NCI-H2227 treated with DMSO at 0.1 percent for 48 hours (cell line): ENCODE results near the gene NR2F2.

ENCODE experiments used
- DNase-seq: peaks from one replicate; lab custom pipeline; 2025; lab: John Stamatoyannopoulos, UW

NR2F2 gene

DNA sequence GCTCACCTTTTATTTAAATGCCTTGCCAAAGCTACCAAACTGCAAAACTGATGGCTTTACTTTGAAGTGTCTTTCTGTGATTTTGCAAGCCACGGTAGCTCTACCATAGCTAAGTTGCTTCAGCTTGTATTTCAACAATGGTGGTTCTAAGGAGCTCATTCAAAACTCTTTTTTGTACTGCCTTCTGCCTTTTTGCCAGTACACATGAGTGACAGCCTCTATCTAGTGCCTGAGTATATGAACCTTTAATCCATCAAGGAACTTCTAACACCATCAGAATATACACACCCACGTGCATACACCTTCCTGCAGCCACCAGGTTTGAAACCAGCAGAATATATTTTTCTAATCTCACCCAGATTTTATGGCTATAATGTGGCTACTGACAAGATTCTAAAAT is 10.4 kb upstream of the NR2F2 start:
- no peak for DNase-seq

DNA sequence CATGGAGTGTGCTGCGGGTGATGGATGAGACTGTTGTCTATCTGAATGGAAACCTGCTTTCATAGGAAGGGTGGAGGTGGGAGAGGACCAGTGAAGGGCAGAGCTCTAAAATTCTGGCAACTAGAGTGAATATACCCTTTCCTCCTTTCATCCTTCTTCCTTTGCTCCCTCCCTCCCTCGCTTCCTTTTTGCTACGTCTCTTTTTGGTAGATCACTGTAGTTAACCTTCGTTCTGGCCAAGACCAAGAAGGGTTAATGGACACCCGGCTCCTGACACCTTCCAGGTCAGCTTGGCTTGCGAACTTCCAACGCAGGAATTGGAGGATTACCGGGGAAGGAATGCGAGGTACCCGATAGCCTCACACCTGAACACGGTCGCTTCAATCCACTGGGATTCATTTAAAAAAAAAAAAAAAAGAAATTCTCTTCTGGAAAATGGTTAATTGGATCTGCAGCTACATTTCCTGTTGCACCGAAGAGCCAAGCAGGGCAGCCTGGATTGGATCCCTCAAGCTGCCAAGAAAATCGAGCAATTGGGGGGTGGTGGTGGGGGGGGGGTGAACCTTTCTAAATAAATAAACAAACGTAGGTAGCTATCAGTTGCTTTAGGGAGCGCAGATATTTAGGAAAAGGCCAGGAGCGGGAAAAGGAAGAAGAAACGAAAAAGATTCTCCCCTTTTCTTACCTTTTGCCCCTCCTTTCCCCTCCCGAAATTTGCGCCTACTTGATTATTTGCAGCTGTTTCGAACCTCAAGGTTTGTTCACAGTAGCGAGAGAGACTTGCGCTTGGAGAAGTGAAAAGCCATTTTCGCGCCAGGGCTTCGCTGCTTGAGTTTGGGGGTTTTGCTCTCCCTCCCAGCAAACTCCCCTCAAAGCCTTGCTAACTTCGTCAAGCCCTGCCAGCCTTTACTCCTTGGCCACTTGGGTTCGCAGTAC is 9.5 kb upstream of the NR2F2 start:
- no peak for DNase-seq

DNA sequence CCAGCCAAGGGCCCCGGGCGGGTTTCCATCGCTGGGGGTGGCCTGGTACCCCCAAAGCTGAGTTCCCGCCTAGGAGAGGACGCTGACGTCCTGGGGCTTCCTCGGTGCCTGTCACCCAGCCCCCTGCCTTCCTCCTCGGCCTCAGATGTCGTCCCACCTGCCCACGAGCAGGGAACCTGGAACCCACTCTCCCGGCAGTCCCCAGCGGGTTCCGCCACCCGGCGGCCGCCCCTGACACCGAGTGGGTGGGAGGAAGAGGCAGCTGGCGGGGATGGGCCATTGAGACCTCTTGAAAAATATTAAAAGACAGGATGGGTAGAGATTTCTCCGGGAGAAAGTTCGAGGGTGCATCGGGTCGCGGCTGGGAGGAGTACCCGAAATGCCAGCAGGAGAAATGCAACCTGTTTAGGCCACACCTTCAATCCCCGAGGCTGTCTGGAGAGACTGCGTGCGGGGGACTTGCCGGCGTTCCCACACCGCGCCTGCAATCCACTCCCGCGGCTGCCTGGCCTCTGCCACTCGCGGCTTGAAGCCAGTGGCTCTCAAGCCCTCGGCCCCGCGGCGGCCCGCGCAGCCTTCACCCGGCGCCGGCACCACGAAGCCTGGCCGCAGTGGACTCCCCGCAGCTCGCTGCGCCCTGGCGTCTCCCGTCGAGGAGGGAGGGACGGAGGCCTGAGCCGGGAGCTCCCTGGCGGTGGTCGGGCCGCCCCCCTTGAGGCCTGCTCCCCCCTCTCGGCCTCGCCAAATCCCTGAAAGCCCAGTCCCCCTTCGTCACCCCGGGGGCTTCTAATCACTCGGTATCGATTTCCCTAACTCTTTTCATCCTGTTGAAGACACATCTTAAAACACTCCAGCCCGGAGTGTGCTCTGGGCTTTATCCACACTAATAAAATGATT is 8.6 kb upstream of the NR2F2 start:
- DNase-seq = no peak

DNA sequence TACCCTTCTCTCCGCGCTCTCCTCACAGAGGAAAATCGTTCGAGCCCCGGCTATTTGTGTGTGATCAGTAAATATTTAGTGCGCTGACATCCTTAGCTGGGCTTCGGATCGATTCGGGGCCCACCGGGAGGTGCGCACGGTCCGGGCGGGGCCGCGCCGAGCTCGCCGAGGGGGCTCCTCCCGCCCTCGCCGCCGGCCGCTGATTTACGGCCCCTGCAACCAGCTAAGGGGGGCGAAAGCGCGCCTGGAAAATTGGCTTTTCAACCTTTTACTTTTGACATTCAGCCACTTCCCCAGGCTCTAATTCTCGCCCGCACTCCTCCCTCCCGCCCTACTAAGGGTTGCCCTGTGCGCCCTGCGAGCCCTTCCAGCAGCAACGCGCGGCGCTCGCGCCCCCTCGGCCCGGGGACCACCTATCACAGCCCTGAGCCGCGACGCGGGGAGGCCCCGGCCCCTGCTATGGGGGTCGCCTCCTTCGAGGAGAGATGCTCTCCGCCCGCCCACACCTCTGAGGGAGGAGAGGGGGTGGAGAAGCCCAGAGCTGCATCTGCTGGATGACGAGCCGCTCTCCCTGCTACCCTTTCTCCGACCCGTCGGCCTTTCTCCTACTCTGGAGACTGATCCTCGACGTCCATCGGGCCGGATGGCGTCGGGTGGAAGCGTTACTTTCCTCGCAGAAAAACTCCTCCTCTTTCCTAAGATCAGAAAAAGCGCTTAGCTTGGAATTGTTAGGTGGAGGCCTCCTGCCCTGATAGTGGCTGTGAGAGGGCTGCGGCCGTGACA is 7.8 kb upstream of the NR2F2 start:
- DNase-seq = no peak

DNA sequence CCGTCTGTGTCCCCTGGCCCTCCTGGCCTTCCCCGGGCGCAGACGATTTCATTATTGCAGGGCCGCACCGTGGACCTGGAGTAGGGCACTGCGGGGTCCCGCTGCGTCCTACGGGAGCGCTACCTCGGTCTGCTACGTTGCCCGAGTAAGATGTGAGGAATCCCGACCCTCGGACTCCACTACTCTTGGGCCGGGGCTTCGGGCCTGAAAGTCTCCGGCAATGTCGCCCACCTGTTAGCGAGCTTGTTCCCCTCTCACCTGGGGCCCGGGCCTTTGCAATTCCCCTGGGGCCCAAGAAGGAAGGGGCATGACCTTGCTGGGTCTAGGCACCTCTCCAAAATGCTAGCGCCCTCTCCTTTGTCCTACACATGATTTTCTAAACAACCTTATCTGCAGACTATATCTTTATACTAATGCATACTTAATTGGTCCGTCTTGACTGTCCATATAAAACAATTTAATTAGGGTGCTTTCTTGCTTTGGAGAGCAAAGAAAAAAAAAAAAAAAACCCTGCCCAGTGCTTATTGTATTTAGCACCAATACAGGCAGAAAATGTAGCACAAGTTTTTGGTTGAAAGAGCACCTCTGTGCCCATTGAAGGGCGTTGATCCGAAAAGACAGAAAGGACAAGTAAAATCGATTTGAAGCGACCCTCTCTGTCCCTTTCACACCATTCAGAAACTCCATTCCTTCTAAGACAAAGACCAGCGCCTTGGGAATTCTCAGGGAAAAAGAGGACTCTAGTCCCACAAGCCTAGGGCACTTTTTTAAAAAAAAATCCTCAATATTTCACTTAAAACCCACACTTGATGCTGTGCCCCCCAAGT is 7.0 kb upstream of the NR2F2 start:
- DNase-seq = no peak

DNA sequence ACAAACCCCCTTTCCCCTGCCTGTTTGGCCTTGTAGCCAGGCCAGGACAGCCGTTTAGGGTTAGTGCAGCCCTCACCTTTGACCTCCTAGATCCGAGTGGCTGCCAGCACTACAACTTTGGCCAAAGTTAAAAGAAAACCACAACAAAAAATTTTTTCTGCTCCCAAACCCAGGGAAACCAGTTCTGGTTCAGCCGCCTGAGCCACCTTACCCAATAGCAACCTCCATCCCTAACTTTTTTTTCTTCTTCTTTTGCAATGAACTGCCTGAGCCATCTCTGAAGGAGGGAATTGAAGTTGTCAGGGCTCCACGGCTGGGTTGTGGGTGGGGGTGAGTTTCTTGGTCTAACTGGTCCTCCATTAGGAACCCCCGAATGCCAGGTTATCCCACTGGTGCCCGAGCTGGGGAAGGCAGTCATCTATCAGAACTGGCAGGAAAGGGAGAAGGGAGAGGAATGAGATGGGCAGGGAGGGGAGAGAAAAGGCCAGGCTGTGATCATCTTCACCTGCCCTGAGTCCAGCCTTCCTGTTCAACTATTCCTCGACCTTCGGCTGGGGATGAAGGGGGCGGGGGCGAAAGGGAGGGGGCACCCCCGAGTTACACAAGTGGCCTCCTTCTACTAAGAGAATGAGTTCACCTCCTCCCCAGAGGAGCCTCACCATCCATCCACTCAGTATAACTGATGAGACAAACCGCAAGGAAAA is 6.2 kb upstream of the NR2F2 start:
- DNase-seq = no peak

DNA sequence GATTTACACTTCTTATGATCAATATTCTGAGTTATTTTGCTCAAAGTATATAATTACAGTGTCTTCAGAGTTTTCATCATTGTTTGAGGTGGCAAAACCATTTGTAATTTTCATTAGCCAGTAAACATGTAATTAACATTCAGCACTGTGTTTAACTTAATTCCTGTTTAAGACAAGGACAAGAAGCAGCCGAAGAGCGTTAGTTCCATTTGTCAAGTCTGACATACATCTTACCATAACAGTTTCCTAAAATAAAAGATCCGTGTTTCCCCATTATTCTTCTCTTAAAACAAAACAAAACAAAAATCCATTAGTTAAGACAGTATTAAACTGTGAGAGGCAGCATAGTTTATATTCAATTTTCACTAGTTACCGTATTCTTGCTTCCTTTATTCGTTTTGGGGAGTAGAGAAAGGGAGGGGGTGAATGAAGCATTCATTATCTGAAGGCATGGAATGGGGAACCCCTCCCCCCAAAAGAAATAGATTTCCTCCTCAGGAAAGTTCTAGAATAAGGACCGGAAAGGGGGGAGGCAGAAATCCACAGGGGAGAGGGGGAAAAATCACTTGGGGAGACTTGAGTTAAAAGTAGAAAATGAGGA is 5.5 kb upstream of the NR2F2 start:
- no peak for DNase-seq

DNA sequence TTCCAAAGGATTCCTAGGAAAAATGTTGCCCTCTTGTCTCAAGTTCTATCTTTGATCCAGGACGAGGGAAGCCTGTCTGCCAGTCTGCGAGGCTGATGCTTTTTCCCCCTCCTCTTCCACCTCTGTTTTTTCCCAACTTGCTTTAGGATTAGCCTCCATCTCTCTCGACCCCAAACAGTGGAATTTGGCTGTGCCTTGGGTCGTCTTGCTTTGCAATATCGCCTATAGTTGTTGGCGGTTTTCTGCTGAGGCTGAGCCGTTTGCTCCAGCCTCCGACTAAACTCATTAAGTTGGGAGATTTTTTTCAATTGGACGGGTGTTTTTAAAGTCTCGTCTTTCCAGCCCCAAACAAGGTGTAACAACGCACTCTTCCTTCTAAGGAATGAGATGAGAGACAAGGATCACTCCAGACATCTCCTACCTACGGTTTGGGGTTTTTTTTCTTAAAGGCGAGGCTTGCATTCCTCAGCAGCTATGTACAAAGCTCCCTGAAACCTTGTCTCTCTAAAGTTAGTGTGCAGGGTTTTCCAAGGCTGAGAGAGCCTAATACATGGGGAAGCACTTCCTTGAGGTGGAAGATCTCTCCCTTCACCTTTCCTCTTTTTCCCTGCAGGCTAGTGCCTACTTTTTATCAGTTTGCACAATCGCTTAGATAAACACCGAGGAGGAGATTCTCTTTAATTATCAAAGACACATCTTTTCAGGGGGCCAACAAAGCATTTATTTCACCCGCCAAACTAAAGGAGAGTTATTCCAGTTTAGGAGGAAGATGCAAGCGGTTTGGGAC is 4.8 kb upstream of the NR2F2 start:
- no peak for DNase-seq

DNA sequence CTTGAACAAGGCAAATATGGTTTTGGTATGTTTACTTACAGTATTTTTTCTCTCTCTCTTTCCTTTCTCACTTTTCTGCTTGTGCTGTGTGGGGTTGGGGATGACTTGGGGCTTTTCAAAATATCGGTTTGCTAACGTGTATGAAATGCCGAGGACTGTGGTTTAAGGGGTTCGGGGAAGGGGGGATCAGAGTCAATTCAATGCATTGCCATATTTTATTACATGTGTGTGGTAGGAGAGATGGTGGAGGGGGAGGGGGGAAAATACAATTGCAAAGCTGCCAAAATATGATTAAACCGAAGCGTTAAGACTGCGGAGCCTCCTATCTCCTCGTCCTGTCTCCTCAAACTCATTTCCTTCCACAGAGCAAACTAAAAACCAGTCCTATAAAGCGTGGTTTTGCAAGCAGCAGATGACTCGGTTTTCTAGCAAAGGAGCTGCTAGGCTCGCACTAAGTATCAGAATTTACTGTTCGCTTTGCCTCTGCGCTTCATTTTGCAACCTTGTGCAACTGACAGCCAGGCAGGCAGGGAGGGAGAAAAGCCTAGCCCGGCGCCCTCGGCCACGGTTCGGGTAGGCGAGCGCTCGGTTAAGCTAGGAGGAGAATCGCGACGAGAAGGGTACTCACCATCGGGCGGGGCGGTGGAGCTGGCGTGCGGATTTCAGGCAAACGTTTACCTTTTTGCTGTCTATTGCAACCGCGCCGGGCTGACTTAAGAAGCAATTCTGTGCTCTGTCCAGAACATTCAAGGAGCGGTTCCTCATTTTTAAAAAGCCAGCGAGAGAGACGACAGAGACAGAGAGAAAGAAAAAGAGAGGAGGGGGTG is 4.0 kb upstream of the NR2F2 start:
- DNase-seq = no peak

DNA sequence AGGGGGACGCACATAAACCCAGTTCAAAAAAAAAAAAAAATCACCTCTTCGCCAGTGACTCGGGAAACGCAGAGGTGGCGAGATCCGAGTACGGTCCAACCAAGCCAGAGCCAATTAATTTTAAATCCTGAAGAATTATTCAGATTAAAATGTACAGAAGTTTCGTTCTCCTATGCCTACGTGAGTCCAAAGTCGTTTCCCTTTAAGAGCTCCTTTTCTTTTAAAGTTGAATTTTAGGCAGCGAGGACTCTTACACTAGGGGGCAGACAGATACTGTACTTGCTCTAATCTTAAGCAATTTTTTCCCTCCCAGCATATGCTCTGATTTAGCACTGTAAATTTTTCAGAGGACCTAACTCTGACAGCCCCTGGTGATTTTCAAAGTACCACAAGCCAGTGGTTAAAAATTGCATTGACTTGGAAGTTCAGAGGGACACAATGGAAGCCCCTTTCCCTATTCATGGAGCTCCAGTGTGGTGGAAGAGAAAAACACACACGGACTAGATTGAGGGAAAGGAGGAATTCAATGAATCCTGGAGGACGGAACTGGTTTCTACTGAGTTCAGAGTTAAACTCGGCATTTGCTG is 3.3 kb upstream of the NR2F2 start:
- no peak for DNase-seq

DNA sequence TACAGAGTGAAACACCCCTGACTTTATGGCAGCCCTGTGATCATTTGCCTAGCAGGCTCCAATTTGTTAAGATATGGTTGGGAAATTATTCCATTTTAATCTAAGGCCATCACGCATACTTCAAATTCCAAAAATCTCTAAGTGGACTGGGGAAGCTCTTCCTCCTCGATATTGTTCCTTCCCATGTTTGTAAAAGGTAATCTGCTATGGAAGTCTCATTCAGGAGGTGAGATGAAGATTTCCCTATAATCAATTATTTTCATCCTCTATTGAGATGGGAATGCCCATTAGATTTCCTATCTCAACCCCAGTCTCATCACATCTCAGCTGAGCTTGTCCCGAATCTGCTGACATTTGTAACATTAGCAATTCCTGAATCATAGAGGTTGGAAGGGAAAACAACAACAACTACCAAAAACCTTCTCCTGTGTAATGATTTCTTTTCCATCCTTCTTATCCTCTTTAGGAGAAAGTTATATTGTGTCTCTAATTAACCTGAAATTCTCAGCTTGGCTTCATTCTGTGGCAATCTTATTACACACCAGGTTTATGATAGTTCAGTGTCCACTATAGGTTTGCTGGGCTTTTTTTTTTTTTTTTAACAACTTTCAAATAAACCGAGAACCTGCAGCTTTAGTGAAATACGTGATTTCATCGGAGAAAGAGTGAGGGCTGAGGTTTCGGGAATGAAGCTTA is 2.2 kb upstream of the NR2F2 start:
- DNase-seq = no peak

DNA sequence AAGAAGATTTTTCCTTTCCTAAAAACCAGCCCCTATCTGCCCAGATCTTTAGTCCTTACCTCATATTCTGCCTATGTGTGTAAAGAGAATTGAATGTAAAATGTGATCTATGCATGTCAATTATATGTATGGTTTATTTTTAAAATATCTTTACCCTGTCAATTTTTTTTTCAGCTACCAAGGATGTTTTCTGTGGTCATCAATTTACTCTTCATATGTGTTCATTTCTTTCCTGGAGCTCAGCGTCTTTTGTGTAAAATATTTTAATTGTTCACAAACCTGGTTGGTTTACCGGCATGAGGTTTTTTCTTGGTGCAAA is 1.7 kb upstream of the NR2F2 start:
- DNase-seq = no peak

DNA sequence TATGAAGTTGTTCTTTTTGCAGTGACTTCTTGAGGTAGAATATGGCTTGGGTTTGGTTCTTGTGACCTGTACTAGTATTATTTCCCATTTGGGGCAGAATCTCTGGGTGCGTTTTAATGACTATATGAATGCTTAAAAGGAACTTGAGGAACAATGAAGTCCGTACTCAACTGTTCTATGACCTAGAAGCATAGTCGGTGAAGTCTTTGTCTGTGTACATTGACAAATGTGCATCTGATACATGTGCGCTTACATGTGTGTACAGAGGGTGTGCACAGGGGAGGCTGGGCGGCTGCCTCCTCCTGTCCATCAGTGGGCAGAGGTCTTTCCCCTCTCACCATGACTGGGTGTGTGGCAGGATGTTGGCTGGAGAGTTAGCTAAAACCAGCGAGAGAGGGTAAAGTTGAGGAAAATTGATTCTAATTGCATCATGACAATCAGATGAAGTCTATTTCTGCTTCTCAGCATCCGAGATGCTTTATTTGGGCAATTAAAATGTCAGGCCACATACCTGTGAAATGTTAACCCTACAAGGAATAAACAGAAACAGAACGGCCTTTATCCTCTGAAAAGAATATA is 1.0 kb upstream of the NR2F2 start:
- no peak for DNase-seq

DNA sequence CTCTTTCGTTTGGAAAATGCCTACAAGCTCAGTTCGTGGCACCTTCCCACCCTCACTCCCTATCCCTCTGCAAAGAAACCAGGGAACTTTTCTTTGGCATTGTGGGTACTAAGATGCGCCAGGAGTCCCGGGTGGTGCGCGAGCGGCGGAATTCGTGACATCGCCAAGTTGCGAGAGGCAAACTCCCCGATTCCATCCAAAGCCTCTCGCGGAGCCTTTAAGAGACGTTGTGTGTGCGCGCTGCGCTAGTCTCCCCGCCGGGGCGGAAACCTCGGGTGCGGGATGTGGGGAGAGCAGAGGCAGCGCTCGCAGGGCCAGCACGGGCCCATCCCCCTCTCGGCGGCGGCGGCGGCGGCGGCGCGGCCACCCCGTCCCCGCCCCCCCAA is 443 bp upstream of the NR2F2 start:
- no peak for DNase-seq

DNA sequence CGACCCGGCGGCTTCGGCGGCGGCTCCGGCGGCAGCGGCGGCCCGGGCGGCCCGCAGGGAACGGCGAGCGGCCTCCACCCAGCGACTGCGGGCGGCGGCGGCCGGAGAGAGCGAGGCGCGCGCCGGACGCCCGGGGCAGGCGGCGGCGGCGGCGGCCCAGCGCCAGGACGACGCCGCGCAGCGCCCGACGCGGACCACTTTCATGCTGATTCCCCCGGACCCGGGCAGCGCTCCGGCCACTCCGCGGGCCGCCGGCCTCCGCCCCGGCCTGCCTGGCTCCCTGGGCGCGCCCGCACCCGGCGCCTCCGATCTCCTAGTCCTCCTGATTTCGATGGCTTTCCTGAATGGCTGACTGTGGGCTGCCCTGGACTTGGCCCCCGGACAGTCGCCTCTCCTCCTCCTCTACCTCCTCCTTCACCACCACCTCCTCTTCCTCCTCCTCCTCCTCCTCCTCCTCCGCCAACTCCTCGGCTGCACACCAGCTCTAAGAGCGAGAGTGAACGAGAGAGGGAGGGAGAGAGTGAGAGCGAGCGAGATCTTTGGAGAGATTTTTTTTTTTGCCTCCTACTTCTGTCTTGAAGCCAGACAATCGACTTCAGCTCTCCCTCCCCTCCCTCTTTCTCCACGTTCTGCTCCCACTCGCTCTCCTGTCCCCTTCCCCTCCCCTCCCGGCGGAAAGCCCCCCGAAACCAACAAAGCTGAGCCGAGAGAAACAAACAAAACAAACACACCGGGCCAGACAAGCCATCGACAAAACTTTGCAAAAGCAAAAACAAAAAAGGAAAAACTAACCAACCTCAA is 844 bp downstream of the NR2F2 start:
- no peak for DNase-seq

DNA sequence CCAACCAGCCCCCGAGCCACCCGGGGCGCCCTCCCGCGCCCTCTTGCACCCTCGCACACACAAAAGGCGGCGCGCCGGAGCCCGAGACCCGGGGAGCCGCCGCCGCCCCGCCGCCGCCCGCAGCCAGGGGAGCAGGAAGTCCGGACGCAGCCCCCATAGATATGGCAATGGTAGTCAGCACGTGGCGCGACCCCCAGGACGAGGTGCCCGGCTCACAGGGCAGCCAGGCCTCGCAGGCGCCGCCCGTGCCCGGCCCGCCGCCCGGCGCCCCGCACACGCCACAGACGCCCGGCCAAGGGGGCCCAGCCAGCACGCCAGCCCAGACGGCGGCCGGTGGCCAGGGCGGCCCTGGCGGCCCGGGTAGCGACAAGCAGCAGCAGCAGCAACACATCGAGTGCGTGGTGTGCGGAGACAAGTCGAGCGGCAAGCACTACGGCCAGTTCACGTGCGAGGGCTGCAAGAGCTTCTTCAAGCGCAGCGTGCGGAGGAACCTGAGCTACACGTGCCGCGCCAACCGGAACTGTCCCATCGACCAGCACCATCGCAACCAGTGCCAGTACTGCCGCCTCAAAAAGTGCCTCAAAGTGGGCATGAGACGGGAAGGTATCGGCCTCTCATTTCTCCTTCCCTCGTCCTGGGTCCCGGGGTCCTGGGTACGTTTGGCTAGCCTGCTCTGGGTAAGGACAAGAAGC is 1.6 kb downstream of the NR2F2 start:
- no peak for DNase-seq
